Choroid plexus epithelial cell (primary cell): Measurements from ENCODE around the gene HCRTR2.
A peak's percentile ranks its signal among the peaks of the same experiment; 100 is the strongest.

Experiments used
- DNase-seq: peaks from one replicate; pipeline ENCODE4 v3.0.0-alpha.2; 2010; ENCODE audit warnings: low read depth
- H3K4me3 ChIP-seq: 2 replicates; pipeline ENCODE4 v1.5.1; 2011; ENCODE audit warnings: low read depth, mild to moderate bottlenecking, control low read depth, low read length, moderate library complexity
- CTCF ChIP-seq: conservative IDR thresholded peaks from 2 replicates; pipeline ENCODE4 v1.5.1; 2011; ENCODE audit warnings: low read depth, mild to moderate bottlenecking, control low read depth, inconsistent platforms, low read length, moderate library complexity

HCRTR2 gene

DNA sequence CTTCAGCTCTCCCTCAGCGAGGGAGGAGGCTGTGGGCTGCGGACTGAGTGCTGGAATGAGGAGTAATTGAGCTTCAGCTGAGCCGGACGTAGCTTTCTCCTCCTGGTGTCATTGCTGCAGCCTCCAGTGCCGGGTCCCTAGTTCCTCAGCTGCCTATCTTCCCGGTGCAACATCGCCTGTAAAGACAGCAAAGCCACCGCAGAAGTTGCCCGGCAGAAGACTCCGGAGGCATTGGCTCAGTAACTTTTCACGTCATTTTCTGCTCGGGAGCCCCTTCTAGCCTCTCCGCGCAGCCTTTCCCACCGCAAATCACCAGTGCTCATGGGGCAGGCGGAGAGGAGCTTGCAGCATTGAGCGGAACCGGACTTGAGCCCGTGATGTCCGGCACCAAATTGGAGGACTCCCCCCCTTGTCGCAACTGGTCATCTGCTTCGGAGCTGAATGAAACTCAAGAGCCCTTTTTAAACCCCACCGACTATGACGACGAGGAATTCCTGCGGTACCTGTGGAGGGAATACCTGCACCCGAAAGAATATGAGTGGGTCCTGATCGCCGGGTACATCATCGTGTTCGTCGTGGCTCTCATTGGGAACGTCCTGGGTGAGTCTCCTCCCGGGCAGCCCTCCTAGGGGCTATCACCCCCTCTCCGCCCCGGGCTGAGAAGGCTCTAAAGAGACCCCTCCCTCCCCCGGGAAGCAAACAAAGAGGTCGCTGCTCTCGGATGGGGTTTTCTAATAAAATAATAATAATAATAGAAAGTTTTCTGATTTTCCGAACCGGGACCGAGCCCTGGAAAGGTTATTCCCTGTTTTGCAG lies at the start of gene HCRTR2:
Gene HCRTR2, plus strand, starts transcription at position 305 of the 816 bp plus-strand sequence. Its CDS starts 73 bp downstream, at position 378.
- H3K4me3 ChIP-seq, result no peak within 1 kb of the TSS
- DNase-seq, result peak; percentile 1
- no peak for TF ChIP-seq CTCF

- TF ChIP-seq CTCF, result no peak
- H3K4me3 ChIP-seq, result no peak overlapping the region
- DNase-seq, result no peak
Observed at GRCh38 chr6:55130806-55131324, 43.5 kb upstream of the HCRTR2 start.

DNA sequence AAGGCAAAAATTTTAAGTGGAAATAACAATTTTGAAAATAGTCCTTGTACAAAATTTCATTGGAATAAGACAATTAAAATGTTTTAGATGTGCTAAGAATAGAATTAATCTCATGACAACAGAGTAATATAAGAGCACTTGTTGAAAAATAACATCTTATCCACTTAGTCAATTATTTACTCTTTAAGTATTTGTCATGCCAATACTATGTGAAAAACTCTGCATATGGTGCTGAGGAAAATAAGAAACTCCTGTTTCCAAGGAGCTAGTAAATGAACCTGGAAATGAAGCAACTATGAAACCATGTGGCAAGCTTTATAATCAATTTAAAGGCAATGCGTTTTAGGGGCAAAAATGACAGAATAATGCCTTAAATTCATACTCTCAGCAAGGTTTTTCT lies 42.7 kb upstream of the HCRTR2 start:
- no peak for DNase-seq
- no peak for TF ChIP-seq CTCF
- H3K4me3 ChIP-seq, result no peak overlapping the region

- DNase-seq, result no peak
- H3K4me3 ChIP-seq, result no peak overlapping the region
- no peak for TF ChIP-seq CTCF
Observed at GRCh38 chr6:55136916-55137315, 37.4 kb upstream of the HCRTR2 start.

DNA sequence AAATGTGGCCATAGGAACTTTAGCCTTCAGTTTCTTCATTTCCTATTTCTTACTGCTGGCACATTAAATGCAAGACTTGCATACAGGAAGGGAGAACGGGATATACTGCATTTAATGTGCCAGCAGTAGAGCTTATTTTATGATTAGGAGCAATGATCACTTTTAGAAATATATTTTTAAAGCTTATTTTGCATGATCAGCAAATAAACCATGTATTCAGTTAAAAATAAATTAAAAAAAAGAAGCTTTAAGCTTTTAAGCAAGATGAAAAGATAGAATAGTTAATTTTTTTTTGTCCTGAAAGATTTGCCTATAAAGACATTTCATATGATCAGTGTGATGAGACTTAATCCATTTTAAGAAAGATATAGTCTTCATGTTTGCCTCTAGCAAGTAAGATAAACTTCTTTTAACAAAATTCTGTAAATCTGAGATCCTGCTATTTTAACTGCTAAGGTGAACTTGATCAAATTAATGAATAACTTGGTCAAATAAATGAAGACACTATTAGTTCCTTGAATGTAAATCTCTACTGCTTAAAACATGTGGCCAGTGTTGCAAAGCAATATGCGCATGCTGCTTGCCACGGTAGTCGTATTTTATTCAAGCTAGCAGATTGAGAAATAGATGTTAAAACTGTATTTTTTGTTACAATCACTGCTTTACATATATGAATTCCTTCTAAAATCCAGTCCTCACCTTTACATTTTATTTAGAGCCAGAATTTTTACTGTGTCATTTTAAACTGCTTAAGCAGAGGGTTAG lies 36.2 kb upstream of the HCRTR2 start:
- H3K4me3 ChIP-seq, result no peak overlapping the region

DNA sequence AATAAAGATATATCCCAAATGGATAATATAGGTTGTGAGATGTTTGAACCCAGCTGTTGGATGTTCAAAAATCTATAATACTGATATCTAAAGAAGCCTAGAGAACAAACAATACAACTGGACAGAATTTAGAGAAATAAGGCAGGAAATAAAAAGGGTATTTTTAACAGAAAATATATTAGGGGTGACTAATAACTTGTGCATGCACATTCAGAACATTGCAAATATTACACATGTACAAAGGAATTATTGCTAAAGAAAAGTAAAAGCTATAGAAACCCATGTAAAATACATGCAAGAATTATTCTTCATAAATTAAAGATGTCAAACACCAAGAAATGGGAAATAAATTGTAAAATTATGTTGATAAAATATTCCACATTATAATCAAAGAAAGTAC lies 32.7 kb upstream of the HCRTR2 start:
- DNase-seq, result peak; percentile 14
- H3K4me3 ChIP-seq, result no peak overlapping the region
- TF ChIP-seq CTCF, result no peak

More for the DNA sequence above, 36.2 kb upstream of the HCRTR2 start:
- DNase-seq, result no peak
- no peak for TF ChIP-seq CTCF
